IPS DF 19.7 (cell line): ENCODE results near the gene LLGL1.

Experiments used
- DNase-seq: peaks from one replicate; pipeline ENCODE4 v3.0.0-alpha.2; 2013; ENCODE audit warnings: low read depth, low spot score

LLGL1 gene

DNA sequence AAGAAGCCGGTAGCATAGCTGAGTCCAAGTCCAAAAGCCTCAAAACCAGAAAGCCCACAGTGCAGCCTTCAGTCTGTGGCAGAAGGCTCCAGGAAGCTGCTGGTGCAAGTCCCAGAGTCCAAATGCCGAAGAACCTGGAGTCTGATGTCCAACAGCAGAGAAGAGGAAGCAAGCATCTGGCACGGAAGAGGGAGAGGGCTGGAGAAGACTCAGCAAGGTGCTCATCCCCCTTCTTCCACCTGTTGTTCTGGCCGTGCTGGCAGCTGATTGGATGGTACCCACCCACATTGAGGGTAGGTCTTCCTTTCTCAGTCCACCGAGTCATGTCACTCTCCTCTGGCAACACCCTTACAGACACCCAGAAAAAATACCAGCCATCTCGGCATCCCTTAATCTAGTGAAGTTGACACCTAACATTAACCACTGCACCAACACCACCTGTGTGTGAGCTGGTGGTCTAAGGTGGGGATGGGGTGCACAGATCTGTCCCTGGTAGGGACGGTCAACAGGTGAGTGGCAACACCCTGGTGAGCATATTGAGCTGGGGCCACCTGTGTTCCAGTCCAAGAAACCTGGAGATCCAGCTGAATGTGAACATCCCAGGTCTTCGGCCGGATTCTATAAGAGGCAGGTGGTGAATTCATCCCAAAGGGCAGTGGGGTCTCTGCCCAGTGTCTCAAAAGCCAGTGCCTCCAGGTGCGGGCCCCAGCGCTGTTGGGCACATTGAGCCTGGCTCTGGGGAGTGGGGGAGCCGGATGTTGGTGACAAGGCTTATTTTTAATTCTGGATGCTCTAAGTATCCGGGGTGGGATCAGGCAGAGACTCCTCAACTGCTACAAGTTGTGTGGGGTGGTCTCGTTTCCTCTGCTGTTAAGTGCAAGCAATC is 44.9 kb downstream of the LLGL1 start:
- no peak for DNase-seq

DNA sequence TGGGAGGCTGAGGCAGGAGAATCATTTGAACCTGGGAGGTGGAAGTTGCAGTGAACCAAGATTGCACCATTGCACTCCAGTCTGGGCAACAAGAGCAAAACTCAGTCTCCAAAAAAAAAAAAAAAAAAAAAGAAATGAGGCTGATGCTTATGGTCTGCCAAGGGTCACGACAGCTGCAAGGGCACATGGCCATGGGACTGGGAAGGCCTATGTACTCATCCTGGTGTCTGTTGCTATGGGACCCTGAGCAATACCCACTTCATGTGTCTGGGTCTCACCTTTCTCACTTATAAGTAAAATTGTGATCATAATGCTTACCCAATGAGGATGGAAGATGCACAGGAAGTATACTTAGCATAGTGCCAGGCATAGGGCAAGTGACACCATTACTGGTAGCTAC is 51.6 kb downstream of the LLGL1 start:
- DNase-seq, result no peak

DNA sequence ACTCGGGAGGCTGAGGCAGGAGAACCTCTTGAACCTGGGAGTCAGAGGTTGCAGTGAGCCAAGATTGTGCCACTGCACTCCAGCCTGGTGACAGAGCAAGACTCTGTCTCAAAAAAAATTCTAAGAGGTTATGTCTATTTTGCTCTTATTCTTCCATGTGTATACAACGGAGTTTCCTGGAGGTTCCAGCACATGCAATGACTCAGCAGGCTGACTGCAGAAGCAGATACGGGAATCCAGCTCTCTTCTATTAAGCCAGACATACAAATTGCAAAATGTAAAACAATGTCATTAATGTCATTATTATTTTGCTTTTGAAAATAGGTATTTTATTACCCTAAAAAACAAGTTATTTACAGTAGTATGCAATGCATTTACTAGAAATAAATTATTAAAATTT is 53.4 kb downstream of the LLGL1 start:
- DNase-seq, result no peak

DNA sequence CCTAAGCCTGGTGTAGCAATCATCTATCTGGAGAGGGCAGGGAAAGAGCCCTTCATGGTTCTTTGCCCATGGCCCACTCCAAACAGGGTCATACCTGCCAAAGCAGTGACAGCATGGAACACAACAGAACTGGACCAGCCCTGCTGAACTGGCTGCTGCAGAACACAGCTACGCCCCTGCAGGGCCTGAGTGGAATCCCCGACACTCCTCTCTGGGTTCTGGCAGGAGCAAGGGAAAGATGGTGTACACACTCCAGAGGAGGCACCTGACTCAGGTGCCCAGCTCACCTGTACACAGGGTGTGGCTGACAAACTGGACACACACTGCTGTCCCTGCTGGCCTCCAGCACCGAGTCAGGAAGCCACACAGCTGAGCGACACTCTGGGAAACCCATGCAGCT is 54.8 kb downstream of the LLGL1 start:
- DNase-seq, result no peak

DNA sequence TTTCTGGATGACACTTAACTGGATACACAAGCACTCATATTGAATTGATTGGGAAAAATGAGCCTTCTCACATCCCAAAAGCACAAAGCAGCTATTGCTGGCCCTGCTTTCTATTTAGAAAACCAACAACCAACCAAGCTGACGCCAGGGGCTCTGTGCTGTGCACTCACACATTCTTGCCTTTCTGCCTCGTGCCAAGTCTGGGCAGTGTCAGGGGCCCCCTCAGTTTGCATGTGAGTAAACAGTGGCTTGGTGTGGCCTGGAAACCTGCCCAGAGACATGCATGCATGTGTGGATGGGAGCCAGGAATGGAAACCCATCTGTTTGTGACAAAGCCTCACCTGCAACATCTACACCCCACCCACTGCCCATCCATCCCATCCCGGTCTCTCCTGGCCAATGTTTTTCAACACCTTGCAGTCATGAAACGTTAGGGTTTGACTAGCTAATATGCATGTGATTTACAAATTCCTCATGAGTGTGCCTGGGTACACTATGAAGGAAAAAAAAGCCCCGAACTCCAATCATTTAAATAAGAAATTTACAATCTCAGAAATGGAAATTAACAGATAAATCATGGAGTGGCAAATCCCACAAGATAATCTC is 55.4 kb downstream of the LLGL1 start:
- no peak for DNase-seq

DNA sequence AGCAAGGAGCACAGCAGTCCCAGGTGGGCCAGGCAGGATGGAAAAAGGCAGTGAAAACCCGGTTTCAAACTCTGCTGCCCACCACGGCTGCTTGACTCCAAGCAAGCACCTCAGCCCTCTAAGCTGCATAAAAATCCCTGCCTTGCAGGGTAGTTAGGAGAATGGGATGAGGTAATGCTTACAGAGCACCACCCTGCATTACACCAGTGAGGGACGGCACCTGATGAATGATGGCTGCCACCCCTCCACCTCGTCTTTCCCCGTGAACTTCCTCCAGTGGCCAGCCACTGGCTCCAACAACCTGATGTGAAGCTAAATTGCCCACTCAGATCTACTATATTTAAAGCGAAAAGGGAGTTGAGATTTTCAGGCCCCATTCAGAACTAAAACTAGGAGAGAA is 56.4 kb downstream of the LLGL1 start:
- DNase-seq, result no peak

DNA sequence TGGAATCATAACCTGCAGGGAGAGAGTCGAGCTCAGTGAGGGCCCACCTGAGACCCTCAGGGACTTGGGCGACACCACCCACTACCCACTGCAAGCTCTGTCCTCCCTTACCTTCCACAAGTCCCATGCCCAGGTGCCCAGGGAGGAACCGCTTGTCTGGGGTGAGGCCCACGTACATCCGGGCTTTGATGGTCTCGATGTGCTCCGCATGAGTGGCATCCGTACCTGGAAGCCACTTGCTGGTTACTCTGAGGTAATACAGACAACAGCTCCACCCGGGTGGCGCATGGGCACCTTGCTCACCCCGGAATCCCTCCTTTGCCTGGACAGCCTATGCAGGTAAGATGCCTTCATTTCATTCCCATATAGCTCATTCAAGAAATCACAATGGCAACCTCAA is 59.9 kb downstream of the LLGL1 start:
- no peak for DNase-seq

DNA sequence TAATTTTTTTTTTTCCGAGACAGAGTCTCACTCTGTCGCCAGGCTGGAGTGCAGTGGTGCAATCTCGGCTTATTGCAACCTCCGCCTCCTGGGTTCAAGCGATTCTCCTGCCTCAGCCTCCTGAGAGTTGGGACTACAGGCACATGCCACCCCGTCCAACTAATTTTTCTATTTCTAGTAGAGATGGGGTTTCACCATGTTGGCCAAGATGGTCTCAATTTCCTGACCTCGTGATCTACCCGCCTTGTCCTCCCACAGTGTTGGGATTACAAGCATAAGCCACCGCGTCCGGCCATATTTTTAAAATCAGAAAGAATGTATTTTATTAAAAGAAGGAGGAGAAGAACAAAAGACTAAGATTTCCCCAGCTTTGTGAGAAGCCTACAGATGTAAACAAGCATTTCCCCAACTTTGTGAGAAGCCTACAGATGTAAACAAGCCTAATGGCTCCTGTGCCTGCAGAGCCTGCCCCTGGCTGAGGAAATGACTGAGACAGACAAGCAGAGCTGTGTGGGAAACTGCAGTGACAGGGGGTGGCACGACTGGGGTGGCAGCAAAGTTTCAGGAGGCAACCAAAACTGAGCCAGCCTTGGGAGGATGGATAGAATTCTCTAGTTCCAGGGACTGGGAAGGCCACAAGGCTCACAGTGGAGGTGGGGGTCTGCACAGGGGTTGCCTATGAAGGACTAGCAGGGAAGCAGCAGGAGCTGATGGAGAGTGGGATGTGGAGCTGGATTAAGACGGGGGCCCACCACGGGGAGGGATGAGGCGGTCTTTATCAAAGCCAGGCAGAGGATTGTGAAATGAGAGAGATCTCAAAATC is 66.5 kb downstream of the LLGL1 start:
- DNase-seq, result no peak
